ENCODE data around the gene ZNF197. TPM values are rescaled to one million over a fixed set of nuclear protein-coding genes. Genes with fewer than 3 reads are reported as not detected.

The ZNF197 gene
- total and polyA plus RNA-seq, 2 of the 13 experiments (the other 11 are each of a cell fraction or from before 2014, with no cell fraction given), result 1.8 to 6.8 TPM

DNA sequence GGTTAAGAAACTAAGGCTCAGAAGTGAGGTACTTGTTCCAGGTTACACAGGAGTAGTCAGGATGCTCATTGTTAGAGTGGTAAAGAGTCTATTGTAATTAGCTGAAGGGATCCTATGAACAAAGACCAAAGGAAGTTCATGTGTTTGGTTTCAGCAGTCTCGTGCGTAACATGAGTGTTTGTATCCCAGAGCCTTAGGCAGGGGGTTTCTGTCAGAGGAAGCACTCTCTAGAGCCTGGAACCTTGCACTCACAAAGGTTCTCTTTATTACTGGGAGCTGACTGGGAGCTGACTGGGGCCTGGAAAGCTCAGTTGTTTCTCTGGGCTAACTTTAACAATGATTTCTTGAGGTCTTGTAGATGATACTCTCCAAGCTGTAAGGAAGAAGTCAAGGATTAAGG is 3.9 kb downstream of the ZNF197 start (continued):
- no peak for TF ChIP-seq SOX13 (IDR thresholded peaks at IDR 0.05)
- TF ChIP-seq SOX13 (CRISPR knock-in tag; conservative IDR thresholded peaks at IDR 0.05 in 1 of 2, IDR thresholded peaks at IDR 0.05 in 1 of 2), result no peak
- no peak for TF ChIP-seq TEAD3 (CRISPR knock-in tag; optimal IDR thresholded peaks at IDR 0.05; ENCODE audit: borderline replicate concordance)
- TF ChIP-seq, protein P1, sequence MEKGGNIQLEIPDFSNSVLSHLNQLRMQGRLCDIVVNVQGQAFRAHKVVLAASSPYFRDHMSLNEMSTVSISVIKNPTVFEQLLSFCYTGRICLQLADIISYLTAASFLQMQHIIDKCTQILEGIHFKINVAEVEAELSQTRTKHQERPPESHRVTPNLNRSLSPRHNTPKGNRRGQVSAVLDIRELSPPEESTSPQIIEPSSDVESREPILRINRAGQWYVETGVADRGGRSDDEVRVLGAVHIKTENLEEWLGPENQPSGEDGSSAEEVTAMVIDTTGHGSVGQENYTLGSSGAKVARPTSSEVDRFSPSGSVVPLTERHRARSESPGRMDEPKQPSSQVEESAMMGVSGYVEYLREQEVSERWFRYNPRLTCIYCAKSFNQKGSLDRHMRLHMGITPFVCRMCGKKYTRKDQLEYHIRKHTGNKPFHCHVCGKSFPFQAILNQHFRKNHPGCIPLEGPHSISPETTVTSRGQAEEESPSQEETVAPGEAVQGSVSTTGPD (CRISPR knock-in tag; IDR thresholded peaks at IDR 0.05), result no peak

DNA sequence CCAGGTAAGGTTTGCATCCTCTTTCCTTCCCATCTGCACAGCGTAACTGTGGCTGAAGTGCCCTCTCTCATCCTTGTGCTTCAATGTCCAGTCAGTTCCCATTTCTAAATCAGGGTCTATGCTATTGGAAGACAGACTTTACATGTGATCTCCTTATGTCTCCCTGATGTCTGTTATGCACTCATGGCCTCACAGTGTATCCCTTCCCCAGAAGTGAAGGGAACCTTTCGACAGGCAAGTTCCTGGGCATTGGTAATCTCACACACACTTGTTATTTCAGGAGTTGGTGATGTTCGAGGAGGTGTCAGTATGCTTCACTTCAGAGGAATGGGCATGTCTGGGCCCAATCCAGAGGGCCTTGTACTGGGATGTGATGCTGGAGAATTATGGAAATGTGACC is 7.4 kb downstream of the ZNF197 start:
- ATAC-seq, result no peak
- TF ChIP-seq ZFP36 (IDR thresholded peaks at IDR 0.05; ENCODE audit: borderline replicate concordance, low read depth, low read length, partially characterized antibody), result no peak
- H3K4me3 ChIP-seq (replicated peaks in 1 of 3; ENCODE audit: insufficient read depth in 1 of 3, low read depth in 2 of 3, low read length in 3 of 3), result no peak overlapping the region
- no peaks in the 10 kb centered on the region for H3K9me3 ChIP-seq (ENCODE audit: low read length)
- no peak overlapping the region for H3K9ac ChIP-seq (ENCODE audit: insufficient read depth, low read depth, low read length)
- 89% methylated on average over 3 of the region's 3 CpGs for WGBS (ENCODE audit: low lambda C conversion rate)
- peaks cover 3 to 8% of the 10 kb centered on the region in 2 experiments; a peak in 3 of 5 replicates for H3K36me3 ChIP-seq (replicated peaks in 1 of 2; ENCODE audit: control insufficient read depth in 1 of 2, insufficient read depth in 2 of 2, low read length in 2 of 2)
- FAIRE-seq, result no peak
- no peaks in the 10 kb centered on the region for H3K27me3 ChIP-seq (ENCODE audit: control insufficient read depth in 1 of 2, insufficient read depth in 2 of 2, low read length in 2 of 2)
- no TSS peak for BruUV-seq (replicated peaks)
- no peaks in the 10 kb centered on the region for H4K20me1 ChIP-seq (ENCODE audit: insufficient read depth, low read length)
- no peak overlapping the region for H3K27ac ChIP-seq (ENCODE audit: extremely low read length, insufficient read depth, low read length)
- ChIA-PET POLR2A (no interaction called here), CTCF (ENCODE audit: low intra/inter-chr PET ratio, low total read pairs) (no interaction called here)
- H3K79me2 ChIP-seq (ENCODE audit: insufficient read depth, low read length), result no peaks in the 10 kb centered on the region
- no peak overlapping the region for H3K4me2 ChIP-seq (ENCODE audit: low read depth, low read length)
- intact Hi-C loops (cut with micrococcal nuclease; ENCODE audit: unreplicated experiment), result no loop called here
- in situ Hi-C loops (cut with HindIII; ENCODE audit: extremely low pct_ligation_motif_present, low pct_unique_long_range_greater_than_20kb), result no loop called here
- H2AFZ ChIP-seq (ENCODE audit: low read length), result no peak overlapping the region
- no peak for DNase-seq (ENCODE audit: low spot score)
- H3K4me1 ChIP-seq (ENCODE audit: insufficient read depth, low read length), result no peaks in the 10 kb centered on the region

DNA sequence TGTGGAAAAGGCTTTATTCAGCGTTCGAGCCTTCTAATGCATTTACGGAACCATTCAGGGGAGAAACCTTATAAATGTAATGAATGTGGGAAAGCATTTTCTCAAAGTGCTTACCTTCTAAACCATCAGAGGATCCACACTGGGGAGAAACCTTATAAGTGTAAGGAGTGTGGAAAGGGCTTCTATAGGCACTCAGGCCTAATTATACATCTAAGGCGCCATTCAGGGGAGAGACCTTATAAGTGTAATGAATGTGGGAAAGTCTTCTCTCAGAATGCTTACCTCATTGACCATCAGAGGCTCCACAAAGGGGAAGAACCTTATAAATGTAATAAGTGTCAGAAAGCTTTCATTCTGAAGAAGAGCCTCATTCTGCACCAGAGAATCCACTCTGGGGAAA is 17.5 kb downstream of the ZNF197 start:
- Histone ChIP-seq H3K4me2 (ENCODE audit: low read depth, low read length) (no peak overlapping the region), H3K4me3 (replicated peaks in 1 of 3; ENCODE audit: insufficient read depth in 1 of 3, low read depth in 2 of 3, low read length in 3 of 3) (no peak overlapping the region), H2AFZ (ENCODE audit: low read length) (no peak overlapping the region), H3K9ac (ENCODE audit: insufficient read depth, low read depth, low read length) (no peak overlapping the region), H3K4me1 (ENCODE audit: insufficient read depth, low read length) (no peaks in the 10 kb centered on the region), H3K36me3 (replicated peaks in 1 of 2; ENCODE audit: control insufficient read depth in 1 of 2, insufficient read depth in 2 of 2, low read length in 2 of 2) (peaks cover 4 to 16% of the 10 kb centered on the region in 2 experiments; a peak in 3 of 5 replicates), H4K20me1 (ENCODE audit: insufficient read depth, low read length) (no peaks in the 10 kb centered on the region), H3K27me3 (ENCODE audit: control insufficient read depth in 1 of 2, insufficient read depth in 2 of 2, low read length in 2 of 2) (no peaks in the 10 kb centered on the region; a peak in 1 of 5 replicates), H3K79me2 (ENCODE audit: insufficient read depth, low read length) (no peaks in the 10 kb centered on the region), H3K9me3 (ENCODE audit: low read length) (no peaks in the 10 kb centered on the region; the same call in 1 of the 2 replicates), H3K27ac (ENCODE audit: extremely low read length, insufficient read depth, low read length) (no peak overlapping the region)
- POLR2A ChIA-PET, result no interaction called here
- in situ Hi-C loops (cut with HindIII; ENCODE audit: extremely low pct_ligation_motif_present, low pct_unique_long_range_greater_than_20kb), result no loop called here
- ATAC-seq, result no peak
- intact Hi-C loops (cut with micrococcal nuclease; ENCODE audit: unreplicated experiment), result no loop called here
- DNase-seq (ENCODE audit: low spot score), result no peak
- BruUV-seq (replicated peaks), result TSS peak; percentile 27
- CTCF ChIA-PET (ENCODE audit: low intra/inter-chr PET ratio, low total read pairs), result no interaction called here
- FAIRE-seq, result no peak
- 96% methylated on average over 4 of the region's 4 CpGs for WGBS (ENCODE audit: low lambda C conversion rate)
- TF ChIP-seq FOXO1 (CRISPR knock-in tag; IDR thresholded peaks at IDR 0.05) (no peak), POLR2AphosphoS2 (IDR thresholded peaks at IDR 0.05; ENCODE audit: low read depth, low read length) (no peak), CHD2 (IDR thresholded peaks at IDR 0.05; ENCODE audit: low read depth, low read length) (no peak), ZSCAN31 (CRISPR knock-in tag; IDR thresholded peaks at IDR 0.05; ENCODE audit: low read depth) (no peak)
- TF ChIP-seq, protein P2, sequence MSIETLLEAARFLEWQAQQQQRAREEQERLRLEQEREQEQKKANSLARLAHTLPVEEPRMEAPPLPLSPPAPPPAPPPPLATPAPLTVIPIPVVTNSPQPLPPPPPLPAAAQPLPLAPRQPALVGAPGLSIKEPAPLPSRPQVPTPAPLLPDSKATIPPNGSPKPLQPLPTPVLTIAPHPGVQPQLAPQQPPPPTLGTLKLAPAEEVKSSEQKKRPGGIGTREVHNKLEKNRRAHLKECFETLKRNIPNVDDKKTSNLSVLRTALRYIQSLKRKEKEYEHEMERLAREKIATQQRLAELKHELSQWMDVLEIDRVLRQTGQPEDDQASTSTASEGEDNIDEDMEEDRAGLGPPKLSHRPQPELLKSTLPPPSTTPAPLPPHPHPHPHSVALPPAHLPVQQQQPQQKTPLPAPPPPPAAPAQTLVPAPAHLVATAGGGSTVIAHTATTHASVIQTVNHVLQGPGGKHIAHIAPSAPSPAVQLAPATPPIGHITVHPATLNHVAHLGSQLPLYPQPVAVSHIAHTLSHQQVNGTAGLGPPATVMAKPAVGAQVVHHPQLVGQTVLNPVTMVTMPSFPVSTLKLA (IDR thresholded peaks at IDR 0.05), result no peak
- TF ChIP-seq, protein P3, sequence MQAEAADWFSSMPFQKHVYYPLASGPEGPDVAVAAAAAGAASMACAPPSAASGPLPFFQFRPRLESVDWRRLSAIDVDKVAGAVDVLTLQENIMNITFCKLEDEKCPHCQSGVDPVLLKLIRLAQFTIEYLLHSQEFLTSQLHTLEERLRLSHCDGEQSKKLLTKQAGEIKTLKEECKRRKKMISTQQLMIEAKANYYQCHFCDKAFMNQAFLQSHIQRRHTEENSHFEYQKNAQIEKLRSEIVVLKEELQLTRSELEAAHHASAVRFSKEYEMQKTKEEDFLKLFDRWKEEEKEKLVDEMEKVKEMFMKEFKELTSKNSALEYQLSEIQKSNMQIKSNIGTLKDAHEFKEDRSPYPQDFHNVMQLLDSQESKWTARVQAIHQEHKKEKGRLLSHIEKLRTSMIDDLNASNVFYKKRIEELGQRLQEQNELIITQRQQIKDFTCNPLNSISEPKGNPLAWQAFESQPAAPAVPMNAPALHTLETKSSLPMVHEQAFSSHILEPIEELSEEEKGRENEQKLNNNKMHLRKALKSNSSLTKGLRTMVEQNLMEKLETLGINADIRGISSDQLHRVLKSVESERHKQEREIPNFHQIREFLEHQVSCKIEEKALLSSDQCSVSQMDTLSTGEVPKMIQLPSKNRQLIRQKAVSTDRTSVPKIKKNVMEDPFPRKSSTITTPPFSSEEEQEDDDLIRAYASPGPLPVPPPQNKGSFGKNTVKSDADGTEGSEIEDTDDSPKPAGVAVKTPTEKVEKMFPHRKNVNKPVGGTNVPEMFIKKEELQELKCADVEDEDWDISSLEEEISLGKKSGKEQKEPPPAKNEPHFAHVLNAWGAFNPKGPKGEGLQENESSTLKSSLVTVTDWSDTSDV (CRISPR knock-in tag; IDR thresholded peaks at IDR 0.05), result no peak
- TF ChIP-seq, protein P4, sequence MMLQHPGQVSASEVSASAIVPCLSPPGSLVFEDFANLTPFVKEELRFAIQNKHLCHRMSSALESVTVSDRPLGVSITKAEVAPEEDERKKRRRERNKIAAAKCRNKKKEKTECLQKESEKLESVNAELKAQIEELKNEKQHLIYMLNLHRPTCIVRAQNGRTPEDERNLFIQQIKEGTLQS (CRISPR knock-in tag; IDR thresholded peaks at IDR 0.05), result no peak
